SK-N-SH (cell line): ENCODE data around the gene NRF1. TPM values are rescaled to one million over a fixed set of nuclear protein-coding genes. Genes with fewer than 3 reads are reported as not detected.
A peak's percentile ranks its signal among the peaks of the same experiment; 100 is the strongest.

Experiments used
- CTCF ChIA-PET: fragments of 300-600, 350-600 bp; formaldehyde crosslinking; extraction: SDS; loops from one replicate; lab custom pipeline; 2021; lab: Yijun Ruan, JAX
- POLR2A ChIA-PET: fragments of 350-600 bp; sonication (Branson Sonifier 250); formaldehyde crosslinking; extraction: SDS; loops from one replicate; lab custom pipeline; 2020; ENCODE audit warnings: antibody characterized with exemption, inconsistent platforms; lab: Yijun Ruan, JAX
- DNase-seq: peaks from one replicate; pipeline ENCODE4 v3.0.0; 2012
- H2AFZ ChIP-seq: fragments of 200-600 bp; sonication (generic); 2 replicates; pipeline ENCODE4 v1.8.1; 2016; ENCODE audit warnings: antibody characterized with exemption, mild to moderate bottlenecking, low read depth
- H3F3A ChIP-seq: fragments of 200-600 bp; sonication (generic); replicated peaks from 2 replicates; pipeline ENCODE3; 2016; ENCODE audit warnings: antibody characterized with exemption, mild to moderate bottlenecking; ENCODE audit not compliant: insufficient read depth
- H3K27ac ChIP-seq, 2 experiments: fragments of 200-500 bp in 1 of 2; fragments of 200-600 bp in 1 of 2; sonication (Bioruptor generic) in 1 of 2; sonication (generic), shearing (Covaris generic) in 1 of 2; 2 replicates each; pipeline versions ENCODE4 v1.5.1 to v1.6.1; 2014 to 2016; ENCODE audit warnings: low read depth in 2 of 2, inconsistent platforms in 1 of 2, low read length in 1 of 2, mild to moderate bottlenecking in 1 of 2, mixed read lengths in 1 of 2
- H3K27me3 ChIP-seq: fragments of 200-600 bp; sonication (generic), shearing (Covaris generic); 2 replicates; pipeline ENCODE4 v1.6.1; 2016; ENCODE audit warnings: mixed run types; ENCODE audit not compliant: insufficient read depth
- H3K36me3 ChIP-seq, 2 experiments: fragments of 200-500 bp in 1 of 2; fragments of 200-600 bp in 1 of 2; sonication (Bioruptor generic) in 1 of 2; sonication (generic) in 1 of 2; replicated peaks in 1 of 2; 2 replicates each; pipeline versions ENCODE3 to v1.5.1; 2014 to 2016; ENCODE audit warnings: low read length in 1 of 2, mild to moderate bottlenecking in 1 of 2; ENCODE audit not compliant: insufficient read depth in 2 of 2, control insufficient read depth in 1 of 2
- H3K4me1 ChIP-seq, 2 experiments: fragments of 200-500 bp in 1 of 2; fragments of 200-600 bp in 1 of 2; sonication (Bioruptor generic) in 1 of 2; sonication (generic), shearing (Covaris generic) in 1 of 2; 2 replicates each; pipeline versions ENCODE4 v1.5.1 to v1.6.1; 2014 to 2016; ENCODE audit warnings: low read depth in 1 of 2, low read length in 1 of 2, mixed run types in 1 of 2; ENCODE audit not compliant: insufficient read depth in 2 of 2, control insufficient read depth in 1 of 2
- H3K4me2 ChIP-seq: fragments of 200-600 bp; sonication (generic), shearing (Covaris generic); 2 replicates; pipeline ENCODE4 v1.6.1; 2017; ENCODE audit warnings: mixed run types
- H3K4me3 ChIP-seq, 2 experiments: fragments of 200-500 bp in 1 of 2; fragments of 200-600 bp in 1 of 2; sonication (Bioruptor generic) in 1 of 2; sonication (generic), shearing (Covaris generic) in 1 of 2; 2 replicates each; pipeline versions ENCODE4 v1.5.1 to v1.8.1; 2014 to 2016; ENCODE audit warnings: low read depth in 2 of 2, inconsistent platforms in 1 of 2, low read length in 1 of 2, mild to moderate bottlenecking in 1 of 2, mixed read lengths in 1 of 2, moderate library complexity in 1 of 2
- H3K79me2 ChIP-seq: fragments of 200-600 bp; sonication (generic); 2 replicates; pipeline ENCODE4 v1.8.1; 2017; ENCODE audit warnings: mild to moderate bottlenecking; ENCODE audit not compliant: insufficient read depth
- H3K9ac ChIP-seq: fragments of 200-600 bp; sonication (generic); 2 replicates; pipeline ENCODE4 v1.6.1; 2017; ENCODE audit warnings: mixed run types
- H3K9me2 ChIP-seq: fragments of 200-600 bp; sonication (generic); 2 replicates; pipeline ENCODE4 v1.6.1; 2017; ENCODE audit warnings: mixed run types
- H3K9me3 ChIP-seq: fragments of 200-600 bp; sonication (generic); 2 replicates; pipeline ENCODE4 v1.6.1; 2017; ENCODE audit warnings: mixed run types, mild to moderate bottlenecking, moderate library complexity
- H4K20me1 ChIP-seq: fragments of 200-600 bp; sonication (generic); 2 replicates; pipeline ENCODE4 v1.6.1; 2017; ENCODE audit warnings: mild to moderate bottlenecking, mixed run types; ENCODE audit not compliant: insufficient read depth
- CHD2 ChIP-seq: fragments of 150-350 bp; IDR thresholded peaks from 2 replicates; pipeline ENCODE4 v1.6.1; 2018; ENCODE audit warnings: low read length; ENCODE audit not compliant: partially characterized antibody
- CTCF ChIP-seq: fragments of 200-600 bp; sonication (generic); IDR thresholded peaks from 2 replicates; pipeline ENCODE4 v1.6.1; 2017; ENCODE audit warnings: antibody characterized with exemption, mild to moderate bottlenecking, moderate library complexity
- ELF1 ChIP-seq: IDR thresholded peaks from 2 replicates; pipeline ENCODE4 v1.4.0; 2012
- FOXJ3 ChIP-seq: sonication (generic); formaldehyde crosslinking; IDR thresholded peaks from 2 replicates; pipeline ENCODE4 v1.5.1; 2020; ENCODE audit warnings: mild to moderate bottlenecking, missing genetic modification reagents
- FOXM1 ChIP-seq: IDR thresholded peaks from 2 replicates; pipeline ENCODE4 v1.4.0; 2012; ENCODE audit warnings: low read depth, mild to moderate bottlenecking
- NFIC ChIP-seq: IDR thresholded peaks from 2 replicates; pipeline ENCODE4 v1.4.0; 2012; ENCODE audit warnings: borderline replicate concordance
- NRF1 ChIP-seq: IDR thresholded peaks from 2 replicates; pipeline ENCODE4 v1.6.1; 2012; ENCODE audit warnings: low read depth, mild to moderate bottlenecking, low read length
- RAD21 ChIP-seq: IDR thresholded peaks from 2 replicates; pipeline ENCODE4 v1.6.1; 2012; ENCODE audit warnings: mild to moderate bottlenecking, low read length
- RCOR1 ChIP-seq: fragments of 150-350 bp; IDR thresholded peaks from 2 replicates; pipeline ENCODE4 v1.6.1; 2017; ENCODE audit warnings: antibody characterized with exemption, low read length
- REST ChIP-seq: IDR thresholded peaks from 2 replicates; pipeline ENCODE4 v1.6.1; 2012; ENCODE audit warnings: mild to moderate bottlenecking, low read depth, low read length, moderate library complexity
- RFX5 ChIP-seq: IDR thresholded peaks from 2 replicates; pipeline ENCODE4 v1.6.1; 2012; ENCODE audit warnings: mild to moderate bottlenecking, improper control_type of control experiment, low read length
- RXRA ChIP-seq: IDR thresholded peaks from 2 replicates; pipeline ENCODE4 v1.4.0; 2012; ENCODE audit warnings: low read depth, mild to moderate bottlenecking, borderline replicate concordance
- SMC3 ChIP-seq: IDR thresholded peaks from 2 replicates; pipeline ENCODE4 v1.6.1; 2012; ENCODE audit warnings: low read depth, low read length, improper control_type of control experiment
- WGBS: methylation state at CpG from one replicate; pipeline ENCODE4 v1.1.6; 2017; ENCODE audit warnings: low lambda C conversion rate; 5-methylcytosine and 5-hydroxymethylcytosine counted together
- polyA plus RNA-seq, 3 experiments: library from polyadenylated mRNA; depleted of rRNA; stranded (reverse); fragments of >200 nt; gene quantifications; 2 replicates each; pipeline ENCODE4 v1.2.3, GENCODE V29; 2012

Gene NRF1
- polyA plus RNA-seq, 1 of the 3 experiments (the other 2 are of a cell fraction): 10.9 TPM

GRCh38 chr7:129607471-129608120 is 3.9 kb upstream of the NRF1 start:
- H3K4me3 ChIP-seq: no peak overlapping the region
- peaks cover 7 to 10% of the 10 kb centered on the region in 2 experiments; a peak in 2 of 4 replicates for H3K4me1 ChIP-seq
- H3K9ac ChIP-seq: no peak overlapping the region
- ChIA-PET POLR2A (no interaction called here), CTCF (interaction anchor here (0.6 to 2.8 kb wide), 11 partner anchors 10 to 466 kb away, joined by 3 to 9 read pairs (median 3); partner anchors contain the start of gene SMKR1)
- TF ChIP-seq ELF1 (no peak), NRF1 (no peak), NFIC (no peak), RCOR1 (no peak), RXRA (no peak), SMC3 (peak; percentile 28; the same call in 1 of the 2 replicates), RFX5 (no peak), CTCF (peak; percentile 69), FOXM1 (no peak), REST (no peak), CHD2 (no peak), FOXJ3 (CRISPR knock-in tag) (no peak), RAD21 (peak; percentile 51; the same call in 1 of the 2 replicates)
- no peak overlapping the region for H3K27ac ChIP-seq
- H3K9me2 ChIP-seq: no peaks in the 10 kb centered on the region
- peaks cover 10% of the 10 kb centered on the region for H3F3A ChIP-seq
- peaks cover 3% of the 10 kb centered on the region; the same call in 1 of the 2 replicates for H4K20me1 ChIP-seq
- no peak overlapping the region for H2AFZ ChIP-seq
- no peaks in the 10 kb centered on the region for H3K27me3 ChIP-seq
- no peaks in the 10 kb centered on the region for H3K9me3 ChIP-seq
- WGBS: 90% methylated on average over 7 of the region's 7 CpGs
- DNase-seq: peak; percentile 64
- peaks cover 16 to 22% of the 10 kb centered on the region in 2 experiments for H3K36me3 ChIP-seq
- peaks cover 30% of the 10 kb centered on the region for H3K79me2 ChIP-seq
- no peak overlapping the region for H3K4me2 ChIP-seq
